GM18868 (cell line): ENCODE results near the gene ADCY7.
A peak's percentile ranks its signal among the peaks of the same experiment; 100 is the strongest.

ENCODE experiments used
- ATAC-seq: cut with Tn5 transposase; IDR thresholded peaks from one replicate; pipeline ENCODE4 v1.9.1; 2021; ENCODE audit warnings: mild to moderate bottlenecking, moderate library complexity; ENCODE audit not compliant: unreplicated experiment

Gene ADCY7

GRCh38 chr16:50247906-50248608, 18.3 kb upstream of the ADCY7 start:
- no peak for ATAC-seq

GRCh38 chr16:50248845-50249244, 17.5 kb upstream of the ADCY7 start:
- ATAC-seq, result no peak

- ATAC-seq, result no peak
These were observed 14.8 kb upstream of the ADCY7 start for GRCh38 chr16:50251375-50252081.

GRCh38 chr16:50252082-50252611, 14.2 kb upstream of the ADCY7 start:
- ATAC-seq, result no peak

- ATAC-seq, result no peak
These were observed 13.4 kb upstream of the ADCY7 start for GRCh38 chr16:50252874-50253513.

- ATAC-seq, result no peak
These were observed 12.8 kb upstream of the ADCY7 start for GRCh38 chr16:50253514-50253910.

- no peak for ATAC-seq
These were observed 12.3 kb upstream of the ADCY7 start for GRCh38 chr16:50254072-50254471.

- no peak for ATAC-seq
These were observed 10.8 kb upstream of the ADCY7 start for GRCh38 chr16:50255538-50255937.

GRCh38 chr16:50256604-50257003, 9.7 kb upstream of the ADCY7 start:
- ATAC-seq, result no peak

GRCh38 chr16:50257876-50258275, 8.5 kb upstream of the ADCY7 start:
- no peak for ATAC-seq

- no peak for ATAC-seq
These were observed 6.8 kb upstream of the ADCY7 start for GRCh38 chr16:50259334-50260205.

- ATAC-seq, result no peak
These were observed 5.9 kb upstream of the ADCY7 start for GRCh38 chr16:50260206-50261159.

- no peak for ATAC-seq
These were observed 5.1 kb upstream of the ADCY7 start for GRCh38 chr16:50261160-50261706.

- ATAC-seq, result no peak
These were observed 4.6 kb upstream of the ADCY7 start for GRCh38 chr16:50261707-50262235.

GRCh38 chr16:50263060-50263909, 3.1 kb upstream of the ADCY7 start:
- ATAC-seq, result no peak

GRCh38 chr16:50263940-50264929, 2.1 kb upstream of the ADCY7 start:
- ATAC-seq, result peak; percentile 45

GRCh38 chr16:50265260-50265659, 1.1 kb upstream of the ADCY7 start:
- no peak for ATAC-seq
